K562 (cell line): Measurements from ENCODE around the gene VASH2. TPM values are rescaled to one million over a fixed set of nuclear protein-coding genes. Genes with fewer than 3 reads are reported as not detected.

Experiments used
- ATAC-seq: fragments of 200-7000 bp; cut with Tn5 transposase; 3 replicates; pipeline ENCODE4 v1.9.1; 2020; ENCODE audit warnings: moderate library complexity
- BruUV-seq: library from RNA; stranded (reverse); fragments of 400-500 nt; replicated peaks from 2 replicates; lab custom pipeline; 2021; lab: Mats Ljungman, UMichigan
- CTCF ChIA-PET: fragments of 300-600 bp; formaldehyde crosslinking; extraction: SDS; loops from one replicate; lab custom pipeline; 2021; ENCODE audit warnings: low intra/inter-chr PET ratio; lab: Yijun Ruan, JAX
- POLR2A ChIA-PET: fragments of 300-600, 350-650 bp; sonication (Branson Sonifier 250); formaldehyde crosslinking; extraction: SDS; loops from one replicate; lab custom pipeline; 2021; ENCODE audit warnings: antibody characterized with exemption, inconsistent platforms; lab: Yijun Ruan, JAX
- DNase-seq, 4 experiments: peaks; one replicate each; pipeline versions ENCODE4 v3.0.0 to v3.0.0-alpha.2; 2011 to 2018; ENCODE audit warnings: low spot score in 3 of 4, mixed read lengths in 3 of 4; ENCODE audit errors: extremely low read depth in 1 of 4
- FAIRE-seq: peaks from 2 replicates; lab custom pipeline; 2011; peaks lifted over from hg19 to GRCh38; lab: Jason Lieb, UNC
- H2AFZ ChIP-seq: 2 replicates; pipeline ENCODE4 v1.6.0; 2011; ENCODE audit warnings: low read depth, low read length, control low read depth, inconsistent platforms
- H3K27ac ChIP-seq: fragments of 200-600 bp; 3 replicates; pipeline ENCODE4 v1.8.0; 2011; ENCODE audit warnings: low read depth, mild to moderate bottlenecking, control low read depth, inconsistent platforms, low read length, moderate library complexity, mixed read lengths; ENCODE audit errors: extremely low read depth
- H3K27me3 ChIP-seq, 2 experiments: fragments of 300-600 bp in 1 of 2; 2 replicates in 1 of 2; 3 replicates in 1 of 2; pipeline versions ENCODE4 v1.6.0 to v1.8.0; 2011; ENCODE audit warnings: inconsistent platforms in 2 of 2, low read length in 2 of 2, mild to moderate bottlenecking in 1 of 2, mixed read lengths in 1 of 2, moderate library complexity in 1 of 2; ENCODE audit not compliant: control insufficient read depth in 2 of 2, insufficient read depth in 2 of 2
- H3K36me3 ChIP-seq: fragments of 300-600 bp; 3 replicates; pipeline ENCODE4 v1.8.0; 2011; ENCODE audit warnings: mild to moderate bottlenecking, low read length, inconsistent platforms; ENCODE audit not compliant: control insufficient read depth, insufficient read depth
- H3K4me1 ChIP-seq, 2 experiments: fragments of 200-600 bp in 1 of 2; replicated peaks in 1 of 2; 2 replicates in 1 of 2; 3 replicates in 1 of 2; pipeline versions ENCODE4 v1.5.1 to v1.8.0; 2011; ENCODE audit warnings: inconsistent platforms in 2 of 2, low read length in 2 of 2, mild to moderate bottlenecking in 1 of 2, mixed read lengths in 1 of 2, moderate library complexity in 1 of 2; ENCODE audit not compliant: control insufficient read depth in 2 of 2, insufficient read depth in 2 of 2
- H3K4me2 ChIP-seq: 2 replicates; pipeline ENCODE4 v1.6.1; 2011; ENCODE audit warnings: low read length, control low read depth, inconsistent platforms, mixed read lengths; ENCODE audit not compliant: insufficient read depth
- H3K4me3 ChIP-seq: fragments of 200-600 bp; sonication (generic), shearing (Covaris generic); 2 replicates; pipeline ENCODE4 v1.5.1; 2016; ENCODE audit warnings: control low read depth, inconsistent platforms
- H3K79me2 ChIP-seq: fragments of 200-600 bp; 3 replicates; pipeline ENCODE4 v1.8.0; 2011; ENCODE audit warnings: low read length, inconsistent platforms; ENCODE audit not compliant: control insufficient read depth, insufficient read depth
- H3K9ac ChIP-seq, 2 experiments: 2 replicates each; pipeline versions ENCODE4 v1.6.0 to v1.6.1; 2011; ENCODE audit warnings: low read depth in 2 of 2, low read length in 2 of 2, control low read depth in 1 of 2, inconsistent platforms in 1 of 2, mild to moderate bottlenecking in 1 of 2, mixed read lengths in 1 of 2; ENCODE audit not compliant: insufficient read depth in 1 of 2
- H3K9me1 ChIP-seq: one replicate; pipeline ENCODE4 v1.6.0; 2011; ENCODE audit warnings: inconsistent platforms, mild to moderate bottlenecking, low read length, moderate library complexity; ENCODE audit not compliant: control insufficient read depth, insufficient read depth
- H3K9me3 ChIP-seq: replicated peaks from 2 replicates; pipeline ENCODE4 v1.5.1; 2011; ENCODE audit warnings: low read depth, low read length, inconsistent platforms; ENCODE audit not compliant: control insufficient read depth, insufficient read depth
- H4K20me1 ChIP-seq: replicated peaks from 2 replicates; pipeline ENCODE4 v1.6.1; 2011; ENCODE audit warnings: low read length, inconsistent platforms, mixed read lengths; ENCODE audit not compliant: control insufficient read depth, insufficient read depth
- DEAF1 ChIP-seq: fragments of 450-650 bp; formaldehyde crosslinking; IDR thresholded peaks from 2 replicates; pipeline ENCODE4 v1.4.0; 2020; ENCODE audit warnings: mild to moderate bottlenecking, moderate library complexity
- EP400 ChIP-seq: fragments of 450-650 bp; IDR thresholded peaks from 2 replicates; pipeline ENCODE4 v1.6.1; 2017; ENCODE audit warnings: antibody characterized with exemption, mild to moderate bottlenecking, moderate library complexity
- ERF ChIP-seq: fragments of 450-650 bp; formaldehyde crosslinking; IDR thresholded peaks from 2 replicates; pipeline ENCODE4 v1.4.0; 2020; ENCODE audit warnings: mild to moderate bottlenecking, mixed read lengths
- GTF2B ChIP-seq: IDR thresholded peaks from 2 replicates; pipeline ENCODE4 v1.6.1; 2011; ENCODE audit not compliant: insufficient read length; ENCODE audit errors: extremely low read depth
- HSF4 ChIP-seq: fragments of 250-450 bp; sonication (Bioruptor Pico); IDR thresholded peaks from 2 replicates; pipeline ENCODE4 v2.1.2; 2022; ENCODE audit warnings: mild to moderate bottlenecking, moderate library complexity, borderline replicate concordance
- MTA3 ChIP-seq: fragments of 450-650 bp; formaldehyde crosslinking; IDR thresholded peaks from 2 replicates; pipeline ENCODE4 v1.6.1; 2017; ENCODE audit warnings: mild to moderate bottlenecking, borderline replicate concordance
- NCOA6 ChIP-seq: fragments of 450-650 bp; IDR thresholded peaks from 2 replicates; pipeline ENCODE4 v1.6.1; 2017; ENCODE audit warnings: mild to moderate bottlenecking
- NFATC3 ChIP-seq: fragments of 450-650 bp; IDR thresholded peaks from 2 replicates; pipeline ENCODE4 v1.6.1; 2017; ENCODE audit warnings: mild to moderate bottlenecking
- NFYB ChIP-seq: IDR thresholded peaks from 2 replicates; pipeline ENCODE4 v1.6.1; 2011; ENCODE audit warnings: mild to moderate bottlenecking, moderate library complexity; ENCODE audit not compliant: insufficient read length; ENCODE audit errors: extremely low read depth
- NR2C1 ChIP-seq, 2 experiments: fragments of 450-650 bp; IDR thresholded peaks; 2 replicates each; pipeline ENCODE4 v1.6.1; 2017; ENCODE audit warnings: mild to moderate bottlenecking in 2 of 2, antibody characterized with exemption in 1 of 2, inconsistent platforms in 1 of 2, missing compliant biosample characterization in 1 of 2, missing genetic modification characterization in 1 of 2
- PTBP1 ChIP-seq: fragments of 200-400 bp; formaldehyde crosslinking; IDR thresholded peaks from 2 replicates; pipeline ENCODE4 v1.6.1; 2017; ENCODE audit warnings: low read depth, low read length
- TAL1 ChIP-seq: fragments of 450-650 bp; IDR thresholded peaks from 2 replicates; pipeline ENCODE4 v1.6.1; 2016; ENCODE audit warnings: mild to moderate bottlenecking
- ZBTB12 ChIP-seq: fragments of 250-450 bp; sonication (Bioruptor Pico); IDR thresholded peaks from 2 replicates; pipeline ENCODE4 v1.4.0; 2020
- ZFX ChIP-seq: sonication (generic); formaldehyde crosslinking; IDR thresholded peaks from 2 replicates; pipeline ENCODE4 v1.8.0; 2022; ENCODE audit warnings: mild to moderate bottlenecking, missing genetic modification reagents, moderate library complexity
- ZNF143 ChIP-seq: sonication (generic); formaldehyde crosslinking; IDR thresholded peaks from 2 replicates; pipeline ENCODE4 v1.9.0; 2022; ENCODE audit warnings: mild to moderate bottlenecking, missing genetic modification reagents
- ZNF830 ChIP-seq: fragments of 250-450 bp; sonication (Bioruptor Pico); IDR thresholded peaks from 2 replicates; pipeline ENCODE4 v1.5.0; 2021; ENCODE audit warnings: mild to moderate bottlenecking
- WGBS: fragments of 100-300 bp; shearing (Covaris generic); methylation state at CpG from one replicate; pipeline ENCODE4 v1.1.6; 2016; ENCODE audit warnings: low coverage, mixed read lengths; ENCODE audit not compliant: insufficient coverage; ENCODE audit errors: missing lambda C conversion rate; 5-methylcytosine and 5-hydroxymethylcytosine counted together
- in situ Hi-C: fragments of 300-500 bp; cut with MboI; formaldehyde crosslinking; loops from 4 replicates; pipeline ENCODE4 v1.15.0; 2018; ENCODE audit warnings: inconsistent platforms, mixed read lengths
- intact Hi-C: fragments of 100-400 bp; cut with micrococcal nuclease; formaldehyde crosslinking; loops from 2 replicates; pipeline ENCODE4 v1.14.2; 2022
- polyA plus RNA-seq, 8 experiments: library from polyadenylated mRNA; depleted of rRNA in 4 of 8; stranded (reverse) in 5 of 8; unstranded in 3 of 8; fragments of >200 nt; fragmentation: Nextera tagmentation in 2 of 8; fragmentation: Illumina TruSeq in 1 of 8; extraction: Ambion mirVana in 2 of 8; extraction: Trizol in 1 of 8; gene quantifications; 2 replicates each; pipeline versions ENCODE4 v1.2.1 to v1.2.3, GENCODE V29; 2011 to 2014; ENCODE audit warnings: inconsistent platforms in 1 of 8, missing spikeins in 1 of 8
- total RNA-seq, 7 experiments: library from RNA; depleted of rRNA in 6 of 7; stranded (reverse); fragments of >200 nt in 6 of 7; fragmentation: Illumina TruSeq in 2 of 7; extraction: Trizol in 2 of 7; gene quantifications; 2 replicates each; pipeline versions ENCODE4 v1.2.1 to v1.2.3, GENCODE V29; 2011 to 2021; ENCODE audit warnings: low replicate concordance in 1 of 7
- TF ChIP-seq, protein P1 (sequence below): sonication (generic); IDR thresholded peaks from 2 replicates; pipeline ENCODE4 v1.6.1; 2016

VASH2 gene
- total and polyA plus RNA-seq, 9 of the 15 experiments (the other 6 are each of a cell fraction or from before 2014, with no cell fraction given) = 0.04 to 0.40 (median 0.10) TPM; not detected in 1

GRCh38 chr1:212946872-212947271 lies 3.5 kb upstream of the VASH2 start (continued):
- TF ChIP-seq TAL1 = no peak
- TF ChIP-seq MTA3 = no peak
- TF ChIP-seq HSF4 (CRISPR knock-in tag) = no peak
- TF ChIP-seq, all 486 proteins: peak for 0

- no peaks in the 10 kb centered on the region for H3K9me1 ChIP-seq
- ATAC-seq (no peak), FAIRE-seq (no peak), DNase-seq (no peak)
- CTCF ChIA-PET = no interaction called here
- no TSS peak for BruUV-seq
- in situ Hi-C loops = no loop called here
- no peaks in the 10 kb centered on the region for H3K79me2 ChIP-seq
- H3K27me3 ChIP-seq = peaks cover 59 to 67% of the 10 kb centered on the region in 2 experiments
- TF ChIP-seq PTBP1 (no peak), ZBTB12 (no peak), GTF2B (no peak), NR2C1 (IDR thresholded peaks at IDR 0.05) (no peak), NR2C1 (tag; IDR thresholded peaks at IDR 0.05) (no peak), DEAF1 (CRISPR knock-in tag) (no peak), EP400 (no peak), NFATC3 (no peak), NCOA6 (no peak), ERF (no peak), ZFX (CRISPR knock-in tag) (no peak), ZNF830 (CRISPR knock-in tag) (no peak), NFYB (no peak), ZNF143 (CRISPR knock-in tag) (no peak)
- TF ChIP-seq, protein P1, sequence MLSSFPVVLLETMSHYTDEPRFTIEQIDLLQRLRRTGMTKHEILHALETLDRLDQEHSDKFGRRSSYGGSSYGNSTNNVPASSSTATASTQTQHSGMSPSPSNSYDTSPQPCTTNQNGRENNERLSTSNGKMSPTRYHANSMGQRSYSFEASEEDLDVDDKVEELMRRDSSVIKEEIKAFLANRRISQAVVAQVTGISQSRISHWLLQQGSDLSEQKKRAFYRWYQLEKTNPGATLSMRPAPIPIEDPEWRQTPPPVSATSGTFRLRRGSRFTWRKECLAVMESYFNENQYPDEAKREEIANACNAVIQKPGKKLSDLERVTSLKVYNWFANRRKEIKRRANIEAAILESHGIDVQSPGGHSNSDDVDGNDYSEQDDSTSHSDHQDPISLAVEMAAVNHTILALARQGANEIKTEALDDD = no peak
- 26% methylated on average over 2 of the region's 2 CpGs for WGBS
- peaks cover 0 to 16% of the 10 kb centered on the region in 2 experiments; a peak in 2 of 5 replicates for H3K4me1 ChIP-seq
- no peak overlapping the region for H3K4me3 ChIP-seq
- intact Hi-C loops = no loop called here
- POLR2A ChIA-PET = interaction anchor here (1.5 kb wide), 1 partner anchor 11 kb away, joined by 4 read pairs; no protein-coding TSS in a partner anchor
- no peaks in the 10 kb centered on the region for H3K36me3 ChIP-seq
- no peak overlapping the region for H3K27ac ChIP-seq
- no peak overlapping the region for H3K9ac ChIP-seq
- H3K4me2 ChIP-seq = no peak overlapping the region
- H4K20me1 ChIP-seq = no peaks in the 10 kb centered on the region
- no peak overlapping the region for H2AFZ ChIP-seq
- H3K9me3 ChIP-seq = no peaks in the 10 kb centered on the region
These were observed 570 bp upstream of the VASH2 start for GRCh38 chr1:212949771-212950170.
